ENCODE data around the gene NELL2.

The NELL2 gene

DNA sequence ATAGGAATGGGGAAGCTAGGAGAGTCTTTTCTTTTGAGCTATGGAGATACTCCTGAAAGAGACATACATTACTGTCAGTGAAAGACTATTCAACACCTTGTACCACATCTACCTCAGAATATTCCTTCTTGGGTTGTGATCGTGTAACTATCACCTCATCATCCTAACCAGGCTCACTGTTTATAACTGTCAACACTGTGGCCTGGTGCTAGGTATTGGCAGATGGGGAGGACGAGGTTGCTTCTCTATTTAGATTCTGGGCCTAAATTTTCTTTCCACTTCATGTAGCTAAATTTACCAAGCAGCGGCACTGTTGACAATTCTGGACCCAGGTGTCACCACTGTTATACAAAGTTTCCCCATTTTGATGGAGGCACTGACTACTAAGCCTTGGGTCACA is 354.4 kb downstream of the NELL2 start:
- DNase-seq (ENCODE audit: low read depth), result no peak
- TF ChIP-seq, protein P1, sequence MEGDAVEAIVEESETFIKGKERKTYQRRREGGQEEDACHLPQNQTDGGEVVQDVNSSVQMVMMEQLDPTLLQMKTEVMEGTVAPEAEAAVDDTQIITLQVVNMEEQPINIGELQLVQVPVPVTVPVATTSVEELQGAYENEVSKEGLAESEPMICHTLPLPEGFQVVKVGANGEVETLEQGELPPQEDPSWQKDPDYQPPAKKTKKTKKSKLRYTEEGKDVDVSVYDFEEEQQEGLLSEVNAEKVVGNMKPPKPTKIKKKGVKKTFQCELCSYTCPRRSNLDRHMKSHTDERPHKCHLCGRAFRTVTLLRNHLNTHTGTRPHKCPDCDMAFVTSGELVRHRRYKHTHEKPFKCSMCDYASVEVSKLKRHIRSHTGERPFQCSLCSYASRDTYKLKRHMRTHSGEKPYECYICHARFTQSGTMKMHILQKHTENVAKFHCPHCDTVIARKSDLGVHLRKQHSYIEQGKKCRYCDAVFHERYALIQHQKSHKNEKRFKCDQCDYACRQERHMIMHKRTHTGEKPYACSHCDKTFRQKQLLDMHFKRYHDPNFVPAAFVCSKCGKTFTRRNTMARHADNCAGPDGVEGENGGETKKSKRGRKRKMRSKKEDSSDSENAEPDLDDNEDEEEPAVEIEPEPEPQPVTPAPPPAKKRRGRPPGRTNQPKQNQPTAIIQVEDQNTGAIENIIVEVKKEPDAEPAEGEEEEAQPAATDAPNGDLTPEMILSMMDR (conservative IDR thresholded peaks at IDR 0.05; ENCODE audit: low read depth, low read length), result no peak
- no peak overlapping the region for H3K4me3 ChIP-seq (ENCODE audit: low read depth, low read length)

DNA sequence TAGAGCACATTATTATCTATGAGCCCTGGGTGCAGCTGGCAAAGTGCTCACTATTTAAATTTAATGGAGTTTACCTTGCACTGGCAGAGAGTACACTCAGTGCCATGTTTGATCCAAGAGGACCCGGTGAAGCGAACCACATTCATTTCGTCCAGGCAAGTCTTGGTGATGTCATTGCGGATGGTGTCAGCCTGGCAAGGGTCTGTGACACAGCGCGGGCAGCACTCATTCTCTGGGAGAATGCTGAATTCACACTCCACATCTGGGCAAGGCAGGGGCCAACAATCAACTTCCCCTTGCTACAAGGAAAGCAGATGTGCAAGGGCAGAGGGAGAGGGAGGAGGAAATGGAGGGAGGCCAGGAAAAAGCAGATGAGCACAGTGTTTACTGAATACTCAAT is 356.2 kb downstream of the NELL2 start:
- DNase-seq (ENCODE audit: low read depth), result no peak
- TF ChIP-seq, protein P1 (conservative IDR thresholded peaks at IDR 0.05; ENCODE audit: low read depth, low read length), result no peak
- no peak overlapping the region for H3K4me3 ChIP-seq (ENCODE audit: low read depth, low read length)

DNA sequence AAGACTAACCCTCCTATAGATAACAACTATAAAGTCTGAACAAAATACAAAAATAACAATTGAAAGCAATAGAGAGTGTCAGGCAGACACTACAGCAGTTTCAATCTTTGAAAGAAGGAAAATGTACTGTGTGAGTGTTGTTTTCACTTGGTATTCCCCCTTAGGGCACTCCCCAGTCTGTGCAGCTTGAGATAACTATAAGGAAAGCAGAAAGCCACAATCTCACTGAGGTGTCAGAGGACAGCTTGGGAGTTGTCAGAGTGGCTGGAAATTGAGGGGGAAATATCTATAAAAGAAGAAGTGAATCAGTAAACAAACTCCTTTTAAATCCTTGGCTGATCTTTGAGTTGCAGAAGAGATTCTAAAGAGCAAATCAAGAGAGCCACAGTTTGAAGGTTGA is 364.8 kb downstream of the NELL2 start:
- TF ChIP-seq, protein P1 (conservative IDR thresholded peaks at IDR 0.05; ENCODE audit: low read depth, low read length), result no peak
- no peak for DNase-seq (ENCODE audit: low read depth)
- no peak overlapping the region for H3K4me3 ChIP-seq (ENCODE audit: low read depth, low read length)

DNA sequence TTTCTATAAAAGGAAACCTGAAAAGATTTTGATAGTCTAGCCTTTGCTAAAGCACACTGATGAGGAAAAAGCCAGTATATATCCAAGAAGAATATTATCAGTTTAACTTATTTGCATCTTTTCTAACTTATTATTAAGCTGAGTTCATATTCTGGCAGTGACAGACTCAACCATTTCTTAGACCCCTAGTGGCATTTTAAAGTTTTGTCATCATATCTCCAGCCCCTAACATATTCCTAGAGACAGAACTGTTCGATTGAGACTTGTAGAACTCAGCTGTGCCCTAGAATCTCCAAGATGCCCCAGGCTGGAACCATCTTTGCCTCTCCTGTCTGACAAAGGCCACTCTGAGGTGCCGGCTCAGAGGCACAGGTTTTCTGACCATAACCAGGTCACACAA is 365.6 kb downstream of the NELL2 start:
- no peak overlapping the region for H3K4me3 ChIP-seq (ENCODE audit: low read depth, low read length)
- TF ChIP-seq, protein P1 (conservative IDR thresholded peaks at IDR 0.05; ENCODE audit: low read depth, low read length), result no peak

DNA sequence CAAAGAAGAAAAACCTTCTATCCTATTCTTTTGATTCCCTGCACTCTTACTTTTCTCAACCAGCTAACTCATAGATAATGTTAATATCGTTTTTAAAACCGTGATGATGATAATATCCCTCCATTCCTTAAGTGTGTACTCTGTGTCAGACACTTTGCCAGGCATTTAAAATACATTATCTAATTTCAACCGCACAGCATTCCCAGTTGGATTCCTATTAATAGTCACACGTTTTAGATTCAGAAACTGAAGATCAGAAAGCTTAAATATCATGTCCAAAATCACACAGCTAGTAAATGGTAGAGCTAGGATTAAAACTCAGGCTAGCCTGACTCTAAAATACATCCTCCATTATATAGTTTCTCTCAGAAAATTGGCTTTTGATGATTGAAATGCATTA is 366.0 kb downstream of the NELL2 start:
- no peak overlapping the region for H3K4me3 ChIP-seq (ENCODE audit: low read depth, low read length)
- DNase-seq (ENCODE audit: low read depth), result no peak
- TF ChIP-seq, protein P1 (conservative IDR thresholded peaks at IDR 0.05; ENCODE audit: low read depth, low read length), result no peak

More for the DNA sequence above, 365.6 kb downstream of the NELL2 start:
- no peak for DNase-seq (ENCODE audit: low read depth)

DNA sequence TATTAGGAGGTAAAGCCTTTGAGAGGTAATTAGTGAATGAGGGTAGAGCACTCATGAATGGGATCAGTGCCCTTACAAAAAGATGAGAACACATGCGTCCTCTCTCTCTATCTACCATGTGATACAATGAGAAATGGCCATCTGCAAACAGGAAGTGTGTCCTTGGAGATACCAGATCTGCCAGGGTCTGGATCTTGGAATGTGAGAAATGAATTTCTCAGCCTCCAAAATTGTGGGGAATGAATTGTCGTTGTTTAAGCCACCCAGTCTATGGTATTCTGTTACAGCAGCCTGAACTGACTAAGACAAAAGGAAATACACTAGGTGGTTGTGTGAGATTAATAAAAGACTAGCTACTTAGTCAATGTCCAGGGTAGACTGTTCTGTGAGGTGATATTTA is 366.6 kb downstream of the NELL2 start:
- no peak for DNase-seq (ENCODE audit: low read depth)
- TF ChIP-seq, protein P1 (conservative IDR thresholded peaks at IDR 0.05; ENCODE audit: low read depth, low read length), result no peak

DNA sequence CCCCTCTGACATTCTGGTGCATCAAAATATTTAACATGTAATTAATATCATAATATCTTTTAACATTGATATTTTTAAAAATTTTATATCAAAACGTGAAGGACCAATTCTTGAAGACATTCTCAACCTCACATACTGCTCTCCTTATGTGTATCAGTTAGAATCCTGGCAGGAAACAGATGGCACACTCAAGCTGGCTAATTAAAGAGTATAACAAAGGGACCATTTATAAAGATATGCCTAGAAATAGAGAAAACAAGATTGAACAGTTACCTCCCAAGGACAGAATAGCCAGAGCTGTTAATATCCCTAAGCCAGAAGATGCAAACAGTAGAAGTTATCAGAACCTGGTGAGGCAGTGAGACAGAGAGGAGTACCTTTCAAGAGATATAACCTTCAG is 368.7 kb downstream of the NELL2 start:
- TF ChIP-seq, protein P1 (conservative IDR thresholded peaks at IDR 0.05; ENCODE audit: low read depth, low read length), result no peak
- no peak for DNase-seq (ENCODE audit: low read depth)
- H3K4me3 ChIP-seq (ENCODE audit: low read depth, low read length), result no peak overlapping the region

More for the DNA sequence above, 366.6 kb downstream of the NELL2 start:
- no peak overlapping the region for H3K4me3 ChIP-seq (ENCODE audit: low read depth, low read length)
